Heart left ventricle (tissue), 13 donors: ENCODE measurements around the gene RNASET2.

ENCODE experiments used
- POLR2A ChIP-seq, 2 donors: fragments of 450-650 bp; IDR thresholded peaks; one replicate each; pipeline ENCODE4 v1.6.1; 2017; ENCODE audit warnings: antibody characterized with exemption in 2 of 2, mild to moderate bottlenecking in 2 of 2, moderate library complexity in 2 of 2
- TF ChIP-seq, protein P1 (sequence below), 12 donors: fragments of 200-600 bp; sonication (generic) in 4 of 12; IDR thresholded peaks; one replicate each; pipeline versions ENCODE4 v1.5.0 to v1.8.0; 2018 to 2022; ENCODE audit warnings: antibody characterized with exemption in 12 of 12, mild to moderate bottlenecking in 5 of 12
- donor health status: ischemic (EF 13 %, LVEDD 7.1; RV severe dilation, severe dysfunction).
- donor health status: DM: no; HTN: yes; CAD: no.
- donor health status: DM: no; HTN: no; CAD: no.
- donor health status: ischemic (EF 25% LVEDD 6.9; RV normal size, moderate dysfunction).
- donor health status: ischemic (EF 25% LVEDD 5.7; RV mildly dilated, moderate dysfunction).
- donor health status: ischemic (EF 35%, LVEDD 5.7; RV mildly dilated, moderate dysfunction).
- donor health status: nonischemic (EF 11% LVEDD 7.7; RV severe dilation, severe dysfunction).
- donor health status: DM: yes; HTN: yes; CAD: no.
- donor health status: PGD.
- donor health status: ischemic (EF 29% LVEDD 5.4; RV normal size, mild dysfunction).
- donor health status: nonischemic (EF 23%, LVEDD 6.1; RV moderate dilation, normal function).

DNA sequence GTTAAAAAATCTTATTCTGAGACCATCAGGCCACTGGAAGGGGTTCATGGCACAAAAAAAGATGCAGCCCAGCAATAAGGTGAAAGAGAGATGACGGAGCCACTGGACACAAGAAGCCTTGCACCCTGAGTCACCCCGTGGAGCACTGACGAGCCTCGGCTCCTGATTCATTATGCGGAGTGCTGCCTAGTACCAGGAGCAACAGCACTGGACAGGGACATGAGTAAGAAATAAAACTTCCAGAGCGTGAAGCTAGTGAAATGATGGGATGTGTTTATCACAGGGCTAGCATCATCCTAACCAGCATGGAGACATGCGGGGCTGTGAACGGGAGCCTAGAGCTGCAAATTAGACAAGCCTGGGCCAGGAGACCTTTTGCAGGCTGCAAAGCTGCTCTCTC, 53.3 kb downstream of the RNASET2 start:
- TF ChIP-seq, protein P1, sequence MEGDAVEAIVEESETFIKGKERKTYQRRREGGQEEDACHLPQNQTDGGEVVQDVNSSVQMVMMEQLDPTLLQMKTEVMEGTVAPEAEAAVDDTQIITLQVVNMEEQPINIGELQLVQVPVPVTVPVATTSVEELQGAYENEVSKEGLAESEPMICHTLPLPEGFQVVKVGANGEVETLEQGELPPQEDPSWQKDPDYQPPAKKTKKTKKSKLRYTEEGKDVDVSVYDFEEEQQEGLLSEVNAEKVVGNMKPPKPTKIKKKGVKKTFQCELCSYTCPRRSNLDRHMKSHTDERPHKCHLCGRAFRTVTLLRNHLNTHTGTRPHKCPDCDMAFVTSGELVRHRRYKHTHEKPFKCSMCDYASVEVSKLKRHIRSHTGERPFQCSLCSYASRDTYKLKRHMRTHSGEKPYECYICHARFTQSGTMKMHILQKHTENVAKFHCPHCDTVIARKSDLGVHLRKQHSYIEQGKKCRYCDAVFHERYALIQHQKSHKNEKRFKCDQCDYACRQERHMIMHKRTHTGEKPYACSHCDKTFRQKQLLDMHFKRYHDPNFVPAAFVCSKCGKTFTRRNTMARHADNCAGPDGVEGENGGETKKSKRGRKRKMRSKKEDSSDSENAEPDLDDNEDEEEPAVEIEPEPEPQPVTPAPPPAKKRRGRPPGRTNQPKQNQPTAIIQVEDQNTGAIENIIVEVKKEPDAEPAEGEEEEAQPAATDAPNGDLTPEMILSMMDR (IDR thresholded peaks at IDR 0.05) = no peak
- no peak for TF ChIP-seq POLR2A (IDR thresholded peaks at IDR 0.05)
